ENCODE measurements around the gene GSTA4. TPM values are rescaled to one million over a fixed set of nuclear protein-coding genes. Genes with fewer than 3 reads are reported as not detected.

GSTA4 gene
- total and polyA plus RNA-seq, 2 experiments from 2014 or later, result 79.6 to 89.2 TPM

DNA sequence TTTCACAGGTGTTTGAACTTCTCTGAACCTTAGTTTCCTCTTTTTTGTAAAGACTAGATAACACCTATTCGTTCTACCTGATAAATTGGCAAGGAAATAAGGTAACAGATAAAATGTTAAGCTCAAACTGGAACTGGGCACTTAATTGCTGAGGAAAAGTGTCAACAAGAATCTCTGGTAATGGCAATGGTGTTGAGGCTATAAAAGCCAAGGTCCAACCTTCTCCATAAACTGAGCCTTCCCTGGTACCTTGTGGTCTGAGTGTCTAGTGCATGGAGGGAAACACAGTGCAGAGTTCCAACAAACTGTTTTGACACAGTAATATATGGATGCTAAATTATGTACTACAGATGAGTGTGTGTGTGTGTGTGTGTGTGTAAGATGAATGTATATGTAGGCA lies 33.4 kb upstream of the GSTA4 start:
- DNase-seq (ENCODE audit: low spot score), result no peak

DNA sequence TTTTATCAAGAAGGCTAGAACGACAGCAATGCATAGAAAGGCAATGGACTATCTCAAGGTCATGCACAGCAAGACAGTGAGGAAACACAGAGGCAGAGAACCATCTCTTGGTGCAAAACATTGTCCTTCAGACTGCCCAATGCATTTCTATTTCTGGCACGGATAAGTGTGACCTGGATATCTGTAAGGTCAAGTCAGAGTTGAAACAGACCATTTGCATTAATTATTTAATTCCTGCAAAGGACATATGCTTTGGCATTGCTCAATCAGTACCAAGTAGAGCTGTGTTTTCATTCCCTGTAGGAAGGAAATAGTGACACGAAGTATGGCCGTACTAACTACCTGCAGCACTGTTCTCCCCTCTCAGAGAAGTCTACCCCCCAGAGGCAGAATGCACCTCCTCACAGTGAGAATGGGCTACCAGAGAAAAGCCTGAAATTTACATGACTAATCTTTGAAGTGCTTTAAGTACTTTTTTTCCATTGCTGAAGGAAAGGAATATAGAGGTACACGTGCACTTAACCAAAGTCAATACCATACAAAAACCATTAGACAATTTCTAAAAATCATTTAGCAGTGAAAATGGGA lies 32.1 kb upstream of the GSTA4 start:
- no peak overlapping the region for H3K4me2 ChIP-seq
- no peaks in the 10 kb centered on the region for H3K9me3 ChIP-seq (ENCODE audit: low read depth)
- WGBS (ENCODE audit: low lambda C conversion rate, missing lambda C conversion rate), result 88% methylated on average over 5 of the region's 5 CpGs
- no peaks in the 10 kb centered on the region for H3K27me3 ChIP-seq
- H2AFZ ChIP-seq, result no peak overlapping the region
- H3K36me3 ChIP-seq (replicated peaks; ENCODE audit: insufficient read depth, low read depth), result no peaks in the 10 kb centered on the region
- DNase-seq (ENCODE audit: low spot score), result no peak
- no peaks in the 10 kb centered on the region for H3K9me2 ChIP-seq (replicated peaks; ENCODE audit: insufficient read depth)
- TF ChIP-seq EZH2 (IDR thresholded peaks at IDR 0.05; ENCODE audit: borderline replicate concordance), result no peak
- no peak for TF ChIP-seq EZH2phosphoT487 (IDR thresholded peaks at IDR 0.05; ENCODE audit: low read depth, severe bottlenecking, unreplicated experiment)
- TF ChIP-seq, protein P1, sequence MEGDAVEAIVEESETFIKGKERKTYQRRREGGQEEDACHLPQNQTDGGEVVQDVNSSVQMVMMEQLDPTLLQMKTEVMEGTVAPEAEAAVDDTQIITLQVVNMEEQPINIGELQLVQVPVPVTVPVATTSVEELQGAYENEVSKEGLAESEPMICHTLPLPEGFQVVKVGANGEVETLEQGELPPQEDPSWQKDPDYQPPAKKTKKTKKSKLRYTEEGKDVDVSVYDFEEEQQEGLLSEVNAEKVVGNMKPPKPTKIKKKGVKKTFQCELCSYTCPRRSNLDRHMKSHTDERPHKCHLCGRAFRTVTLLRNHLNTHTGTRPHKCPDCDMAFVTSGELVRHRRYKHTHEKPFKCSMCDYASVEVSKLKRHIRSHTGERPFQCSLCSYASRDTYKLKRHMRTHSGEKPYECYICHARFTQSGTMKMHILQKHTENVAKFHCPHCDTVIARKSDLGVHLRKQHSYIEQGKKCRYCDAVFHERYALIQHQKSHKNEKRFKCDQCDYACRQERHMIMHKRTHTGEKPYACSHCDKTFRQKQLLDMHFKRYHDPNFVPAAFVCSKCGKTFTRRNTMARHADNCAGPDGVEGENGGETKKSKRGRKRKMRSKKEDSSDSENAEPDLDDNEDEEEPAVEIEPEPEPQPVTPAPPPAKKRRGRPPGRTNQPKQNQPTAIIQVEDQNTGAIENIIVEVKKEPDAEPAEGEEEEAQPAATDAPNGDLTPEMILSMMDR (IDR thresholded peaks at IDR 0.05; ENCODE audit: poor library complexity), result no peak
- no peak overlapping the region for H3K4me3 ChIP-seq
- no peaks in the 10 kb centered on the region for H3K79me2 ChIP-seq
- H4K20me1 ChIP-seq (ENCODE audit: insufficient read depth, poor library complexity, severe bottlenecking), result no peaks in the 10 kb centered on the region
- no peaks in the 10 kb centered on the region for H3K4me1 ChIP-seq (ENCODE audit: insufficient read depth)
- no peak overlapping the region for H3K27ac ChIP-seq

More for the DNA sequence above, 33.4 kb upstream of the GSTA4 start:
- Histone ChIP-seq H3K4me3 (no peak overlapping the region), H3K27me3 (no peaks in the 10 kb centered on the region), H3K79me2 (no peaks in the 10 kb centered on the region), H3K9me3 (ENCODE audit: low read depth) (no peaks in the 10 kb centered on the region), H4K20me1 (ENCODE audit: insufficient read depth, poor library complexity, severe bottlenecking) (no peaks in the 10 kb centered on the region), H3K36me3 (replicated peaks; ENCODE audit: insufficient read depth, low read depth) (no peaks in the 10 kb centered on the region), H3K4me2 (no peak overlapping the region), H3K9me2 (replicated peaks; ENCODE audit: insufficient read depth) (no peaks in the 10 kb centered on the region), H2AFZ (no peak overlapping the region), H3K27ac (no peak overlapping the region), H3K4me1 (ENCODE audit: insufficient read depth) (no peaks in the 10 kb centered on the region)
- no peak for TF ChIP-seq EZH2 (IDR thresholded peaks at IDR 0.05; ENCODE audit: borderline replicate concordance)
- TF ChIP-seq EZH2phosphoT487 (IDR thresholded peaks at IDR 0.05; ENCODE audit: low read depth, severe bottlenecking, unreplicated experiment), result no peak
- 78% methylated on average over 1 of the region's 1 CpG for WGBS (ENCODE audit: low lambda C conversion rate, missing lambda C conversion rate)

- Histone ChIP-seq H3K9me2 (replicated peaks; ENCODE audit: insufficient read depth) (no peaks in the 10 kb centered on the region), H3K27me3 (no peaks in the 10 kb centered on the region), H3K9me3 (ENCODE audit: low read depth) (no peaks in the 10 kb centered on the region), H3K4me1 (ENCODE audit: insufficient read depth) (no peaks in the 10 kb centered on the region), H3K27ac (no peak overlapping the region), H3K4me3 (no peak overlapping the region), H2AFZ (no peak overlapping the region), H3K4me2 (no peak overlapping the region), H3K36me3 (replicated peaks; ENCODE audit: insufficient read depth, low read depth) (no peaks in the 10 kb centered on the region), H3K79me2 (no peaks in the 10 kb centered on the region), H4K20me1 (ENCODE audit: insufficient read depth, poor library complexity, severe bottlenecking) (no peaks in the 10 kb centered on the region)
- no peak for DNase-seq (ENCODE audit: low spot score)
- no peak for TF ChIP-seq EZH2phosphoT487 (IDR thresholded peaks at IDR 0.05; ENCODE audit: low read depth, severe bottlenecking, unreplicated experiment)
- TF ChIP-seq EZH2 (IDR thresholded peaks at IDR 0.05; ENCODE audit: borderline replicate concordance), result no peak
- TF ChIP-seq, protein P1 (IDR thresholded peaks at IDR 0.05; ENCODE audit: poor library complexity), result no peak
- 94% methylated on average over 3 of the region's 3 CpGs for WGBS (ENCODE audit: low lambda C conversion rate, missing lambda C conversion rate)
Measured at GRCh38 chr6:53026526-53026925, 31.4 kb upstream of the GSTA4 start.

DNA sequence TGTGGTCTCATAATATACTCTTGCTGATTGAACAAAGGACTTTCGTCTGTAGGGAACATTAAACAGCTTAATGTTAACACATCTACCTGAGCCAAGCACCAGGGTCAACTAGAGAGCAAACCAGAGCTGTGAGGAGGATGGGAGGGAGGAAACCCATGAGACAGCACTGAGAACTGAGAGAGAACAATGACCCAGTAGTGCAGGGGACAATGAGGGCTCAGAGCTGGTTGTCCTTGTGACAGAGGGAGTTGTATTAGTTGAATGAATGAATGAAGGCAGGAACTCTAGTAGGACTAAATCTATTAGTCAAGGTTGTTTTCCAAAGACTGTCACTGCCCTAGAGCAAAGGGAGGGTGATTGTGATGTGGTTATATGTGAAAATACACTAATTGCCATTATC lies 28.2 kb upstream of the GSTA4 start:
- DNase-seq (ENCODE audit: low spot score), result no peak
- TF ChIP-seq, protein P1 (IDR thresholded peaks at IDR 0.05; ENCODE audit: poor library complexity), result no peak
- TF ChIP-seq EZH2 (IDR thresholded peaks at IDR 0.05; ENCODE audit: borderline replicate concordance), result no peak
- TF ChIP-seq EZH2phosphoT487 (IDR thresholded peaks at IDR 0.05; ENCODE audit: low read depth, severe bottlenecking, unreplicated experiment), result no peak
- Histone ChIP-seq H4K20me1 (ENCODE audit: insufficient read depth, poor library complexity, severe bottlenecking) (no peaks in the 10 kb centered on the region), H3K4me2 (no peak overlapping the region), H3K27ac (no peak overlapping the region), H3K4me3 (no peak overlapping the region), H3K4me1 (ENCODE audit: insufficient read depth) (no peaks in the 10 kb centered on the region), H3K27me3 (no peaks in the 10 kb centered on the region), H3K9me3 (ENCODE audit: low read depth) (no peaks in the 10 kb centered on the region), H3K36me3 (replicated peaks; ENCODE audit: insufficient read depth, low read depth) (no peaks in the 10 kb centered on the region), H3K79me2 (no peaks in the 10 kb centered on the region), H3K9me2 (replicated peaks; ENCODE audit: insufficient read depth) (no peaks in the 10 kb centered on the region), H2AFZ (no peak overlapping the region)
- WGBS (ENCODE audit: low lambda C conversion rate, missing lambda C conversion rate), result 85% methylated on average over 1 of the region's 1 CpG
